HG03575 (cell line): Measurements from ENCODE around the gene FLT3.
"Not testable (repeated sequence)": the region's sequence is repeated elsewhere in the genome, so short reads cannot be mapped to it uniquely, and the experiment has no call there.

Source experiments
- ATAC-seq: cut with Tn5 transposase; IDR thresholded peaks from one replicate; pipeline ENCODE4 v1.9.1; 2021; ENCODE audit not compliant: unreplicated experiment, insufficient number of reproducible peaks, low FRiP score; ENCODE audit errors: extremely low read depth

Gene FLT3

GRCh38 chr13:28106976-28107375 is 6.6 kb upstream of the FLT3 start:
- ATAC-seq: no peak

- ATAC-seq: not testable (repeated sequence)
These were observed 1.5 kb upstream of the FLT3 start for GRCh38 chr13:28101886-28102285.

GRCh38 chr13:28099396-28100149 is 803 bp downstream of the FLT3 start:
- ATAC-seq: no peak

- no peak for ATAC-seq
These were observed 2.9 kb downstream of the FLT3 start for GRCh38 chr13:28097503-28097902.

GRCh38 chr13:28094306-28094705 is 6.1 kb downstream of the FLT3 start:
- ATAC-seq: no peak

- no peak for ATAC-seq
These were observed 6.5 kb downstream of the FLT3 start for GRCh38 chr13:28093881-28094280.

GRCh38 chr13:28092431-28092830 is 7.9 kb downstream of the FLT3 start:
- no peak for ATAC-seq

GRCh38 chr13:28089065-28089464 is 11.3 kb downstream of the FLT3 start:
- no peak for ATAC-seq

- not testable (repeated sequence) for ATAC-seq
These were observed 22.6 kb downstream of the FLT3 start for GRCh38 chr13:28077820-28078219.

- no peak for ATAC-seq
These were observed 23.1 kb downstream of the FLT3 start for GRCh38 chr13:28077231-28077630.

GRCh38 chr13:28071424-28071823 is 29.0 kb downstream of the FLT3 start:
- no peak for ATAC-seq

- no peak for ATAC-seq
These were observed 32.9 kb downstream of the FLT3 start for GRCh38 chr13:28067491-28067890.

GRCh38 chr13:28058866-28059613 is 41.3 kb downstream of the FLT3 start:
- no peak for ATAC-seq

GRCh38 chr13:28056970-28057712 is 43.2 kb downstream of the FLT3 start:
- no peak for ATAC-seq

GRCh38 chr13:28056426-28056825 is 44.0 kb downstream of the FLT3 start:
- no peak for ATAC-seq

- ATAC-seq: no peak
These were observed 45.0 kb downstream of the FLT3 start for GRCh38 chr13:28055357-28055756.

- no peak for ATAC-seq
These were observed 47.4 kb downstream of the FLT3 start for GRCh38 chr13:28052945-28053344.

GRCh38 chr13:28049880-28050875 is 50.2 kb downstream of the FLT3 start:
- ATAC-seq: no peak

GRCh38 chr13:28049215-28049614 is 51.2 kb downstream of the FLT3 start:
- ATAC-seq: no peak
